NCI-H345 treated with DMSO at 0.1 percent for 48 hours (cell line): ENCODE data around the gene BSPRY.
"Not testable (repeated sequence)": the region's sequence is repeated elsewhere in the genome, so short reads cannot be mapped to it uniquely, and the experiment has no call there.

ENCODE experiments used
- DNase-seq: peaks from one replicate; lab custom pipeline; 2025; ENCODE audit not compliant: unreplicated experiment; lab: John Stamatoyannopoulos, UW

BSPRY gene

DNA sequence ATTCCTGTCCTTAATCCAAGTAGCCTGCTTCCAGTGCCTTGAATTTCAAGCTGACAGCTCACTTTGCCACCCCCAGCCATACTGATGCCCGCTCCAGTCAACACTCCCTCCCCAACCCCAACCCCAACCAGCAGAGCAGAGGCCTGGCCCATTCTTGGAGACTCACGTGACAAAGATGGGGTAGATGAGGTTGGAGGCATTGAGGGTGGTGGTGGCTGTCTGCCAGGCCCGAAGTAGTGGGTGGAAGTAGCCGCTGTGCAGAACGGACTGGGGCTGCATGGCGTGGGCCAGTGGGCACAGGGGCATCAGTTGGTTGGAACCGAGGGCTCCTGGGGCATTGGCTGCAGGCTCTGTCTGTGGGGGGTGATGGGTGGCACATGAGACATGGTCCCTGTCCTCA is 43.9 kb downstream of the BSPRY start:
- DNase-seq = no peak

DNA sequence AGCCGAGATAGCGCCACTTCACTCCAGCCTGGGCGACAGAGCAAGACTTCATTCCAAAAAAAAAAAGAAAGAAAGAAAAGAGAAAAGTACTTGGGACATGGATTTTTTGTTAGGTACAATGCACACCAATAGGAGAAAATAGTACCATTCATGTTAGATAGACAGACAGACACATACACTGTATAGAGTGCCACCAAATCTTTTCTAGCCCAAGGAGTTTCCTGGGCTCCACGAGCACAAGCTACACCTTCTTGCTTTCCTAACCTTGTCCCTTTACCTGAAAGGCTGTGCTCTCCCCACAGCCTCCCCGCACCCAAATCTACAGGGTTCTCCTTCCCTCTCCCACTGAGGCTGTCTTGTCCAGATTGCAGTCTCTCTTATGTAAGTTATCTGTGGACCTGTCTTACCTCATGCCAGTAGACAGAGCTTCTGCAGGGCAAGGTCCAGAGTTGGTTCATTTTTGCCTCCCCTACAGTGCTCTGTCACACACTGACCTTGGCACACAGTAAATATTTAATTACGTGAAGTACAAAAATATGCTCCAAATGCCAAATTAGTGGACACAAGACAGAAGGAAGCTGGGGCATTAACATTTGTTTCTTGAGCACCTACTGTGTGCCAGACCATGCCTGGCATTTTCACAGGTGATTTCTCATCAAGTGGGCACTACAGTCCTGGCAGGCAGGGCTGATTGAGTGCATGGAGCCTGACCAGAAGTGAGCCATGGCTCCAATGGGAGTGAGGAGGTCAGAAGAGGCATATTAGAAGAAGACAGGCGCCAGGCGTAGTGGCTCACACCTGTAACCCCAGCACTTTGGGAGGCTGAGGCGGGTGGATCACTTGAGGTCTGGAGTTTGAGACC is 45.9 kb downstream of the BSPRY start:
- no peak for DNase-seq

DNA sequence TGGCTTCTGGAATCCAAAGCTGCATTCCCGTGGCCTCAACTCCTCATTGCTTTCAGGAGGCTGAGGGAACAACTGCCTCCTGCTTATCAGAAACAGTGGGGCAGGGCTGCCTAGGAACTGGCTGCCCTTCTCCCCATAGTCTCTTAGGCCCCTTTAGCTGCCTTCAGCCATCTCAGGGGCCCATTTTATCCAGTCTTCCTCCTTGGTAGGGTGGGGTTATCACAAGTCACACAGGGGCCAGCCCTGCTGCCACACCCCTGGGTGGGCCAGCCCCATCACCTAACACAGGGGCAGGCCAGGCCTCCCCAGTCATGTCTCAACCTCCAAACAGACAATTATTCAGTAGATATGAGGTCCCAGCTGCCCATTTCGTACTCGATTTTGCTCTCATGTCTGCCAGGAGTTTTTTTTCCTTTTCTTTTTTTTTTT is 47.9 kb downstream of the BSPRY start:
- DNase-seq = no peak

DNA sequence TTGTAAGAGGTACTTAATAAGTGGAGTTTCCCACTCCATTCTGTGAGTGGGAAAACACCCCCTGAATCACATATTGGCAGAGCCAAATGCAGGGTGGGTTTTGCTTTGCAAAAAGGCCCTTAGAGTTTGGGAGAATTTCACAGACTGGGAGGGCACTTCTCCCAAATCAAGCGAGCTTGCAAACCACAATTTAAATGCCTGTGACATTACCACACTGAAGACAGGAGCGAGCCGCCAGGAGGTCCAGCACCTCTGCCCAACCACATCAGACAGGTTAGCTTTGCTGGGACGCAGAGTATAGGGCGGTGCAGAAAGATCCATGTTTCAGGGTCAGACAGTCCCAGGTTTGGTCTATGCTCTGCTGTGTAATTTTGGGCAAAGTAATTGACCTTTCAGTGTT is 49.5 kb downstream of the BSPRY start:
- no peak for DNase-seq

DNA sequence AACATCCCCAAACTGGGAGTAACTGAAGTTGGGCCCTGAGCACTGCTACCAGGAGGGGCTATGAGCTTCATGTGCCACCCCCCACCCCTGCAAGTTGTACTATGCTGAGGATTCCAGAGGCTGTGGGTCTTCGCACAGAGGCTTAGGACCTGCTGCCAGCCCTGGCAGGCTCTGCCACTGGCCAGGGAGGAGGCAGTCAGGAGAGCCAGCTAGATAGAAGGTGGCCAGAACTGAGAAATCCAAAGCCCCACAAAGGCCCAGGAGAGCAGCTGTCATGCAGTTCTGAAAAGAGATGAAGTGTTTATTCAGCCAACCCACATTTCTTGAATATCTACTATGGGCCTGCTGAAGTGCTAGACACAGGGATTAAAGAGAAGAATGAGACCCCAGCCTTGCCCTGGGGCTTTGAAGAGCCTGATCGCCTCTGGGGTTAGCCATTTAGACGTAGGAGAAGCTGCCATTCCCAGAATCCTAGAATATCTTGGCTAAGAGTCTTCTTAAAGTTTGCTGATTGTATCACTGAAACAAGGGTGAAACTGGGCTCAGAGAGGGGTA is 50.4 kb downstream of the BSPRY start:
- DNase-seq = no peak

DNA sequence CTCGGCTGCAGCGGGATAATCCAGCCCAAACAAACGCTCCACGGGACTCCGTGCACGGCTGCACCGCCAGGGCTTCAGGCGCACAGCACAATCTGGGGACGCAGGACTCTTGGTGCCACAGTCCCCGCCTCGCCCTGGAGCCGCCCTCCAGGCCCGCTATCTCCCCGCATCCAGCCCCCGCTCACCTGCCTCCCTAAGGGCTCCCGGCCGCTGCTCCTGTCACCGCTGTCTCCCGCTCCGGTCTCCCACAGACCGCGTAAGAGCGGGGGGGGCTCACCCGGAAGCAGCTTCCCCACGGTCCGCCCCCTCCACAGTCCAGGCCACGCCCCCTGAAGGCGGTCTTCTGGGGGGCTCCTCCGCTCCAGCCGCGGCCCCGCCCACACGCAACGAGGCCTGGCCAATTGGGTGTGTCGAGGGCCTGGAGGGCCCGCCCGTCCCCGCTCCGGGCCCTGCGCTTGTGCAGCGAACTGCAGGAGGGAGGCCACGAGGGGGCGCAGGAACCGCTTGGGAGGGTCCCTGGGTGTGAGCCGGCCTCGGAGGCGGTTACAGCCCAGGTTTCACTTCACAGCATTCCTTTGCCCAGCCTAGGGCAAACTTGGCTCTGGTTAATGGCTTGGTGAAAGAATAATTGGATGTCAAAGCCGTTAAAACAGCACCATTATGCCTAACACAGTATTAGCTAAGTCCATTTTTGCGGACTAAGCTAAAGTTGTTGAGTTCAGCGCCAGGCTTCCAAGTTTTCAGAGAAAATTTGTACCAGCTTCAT is 51.9 kb downstream of the BSPRY start, which contains the start of gene ALAD:
TSS of gene ALAD (minus strand) at position 258 of the 766 bp plus-strand sequence. CDS start 7,725 bp downstream, outside the sequence.
- DNase-seq = peak; percentile 92

DNA sequence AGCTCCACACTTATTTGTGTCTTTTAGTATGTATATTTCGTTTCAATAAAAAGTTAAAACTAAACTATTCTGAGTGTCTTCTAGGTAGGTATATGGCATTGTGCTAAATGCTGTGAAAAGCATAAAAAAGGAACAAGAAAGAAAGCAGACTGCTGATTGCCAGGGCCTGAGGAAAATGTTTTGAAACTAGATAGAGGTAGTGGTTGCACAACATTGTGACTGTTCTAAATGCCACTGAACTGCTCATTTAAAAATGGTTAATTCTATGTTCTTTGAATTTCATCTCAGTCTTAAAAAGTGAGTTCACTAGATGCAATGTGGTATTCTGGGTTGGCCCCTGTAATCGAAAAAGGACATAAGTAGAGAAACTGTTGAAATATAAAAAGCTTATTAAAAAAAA is 54.3 kb downstream of the BSPRY start:
- DNase-seq = no peak

DNA sequence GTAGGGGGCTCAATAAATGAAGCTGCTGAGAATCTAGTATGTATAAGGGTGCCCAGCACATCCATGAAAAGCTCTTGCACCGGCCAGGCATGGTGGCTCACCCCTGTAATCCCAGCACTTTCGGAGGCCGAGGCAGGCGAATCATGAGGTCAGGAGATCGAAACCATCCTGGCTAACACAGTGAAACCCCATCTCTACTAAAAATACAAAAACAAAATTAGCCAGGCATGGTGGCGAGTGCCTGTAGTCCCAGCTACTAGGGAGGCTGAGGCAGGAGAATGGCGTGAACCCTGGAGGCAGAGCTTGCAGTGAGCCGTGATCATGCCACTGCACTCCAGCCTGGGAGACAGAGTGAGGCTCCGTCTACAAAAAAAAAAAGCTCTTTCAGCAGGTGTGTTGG is 57.0 kb downstream of the BSPRY start:
- DNase-seq = not testable (repeated sequence)

DNA sequence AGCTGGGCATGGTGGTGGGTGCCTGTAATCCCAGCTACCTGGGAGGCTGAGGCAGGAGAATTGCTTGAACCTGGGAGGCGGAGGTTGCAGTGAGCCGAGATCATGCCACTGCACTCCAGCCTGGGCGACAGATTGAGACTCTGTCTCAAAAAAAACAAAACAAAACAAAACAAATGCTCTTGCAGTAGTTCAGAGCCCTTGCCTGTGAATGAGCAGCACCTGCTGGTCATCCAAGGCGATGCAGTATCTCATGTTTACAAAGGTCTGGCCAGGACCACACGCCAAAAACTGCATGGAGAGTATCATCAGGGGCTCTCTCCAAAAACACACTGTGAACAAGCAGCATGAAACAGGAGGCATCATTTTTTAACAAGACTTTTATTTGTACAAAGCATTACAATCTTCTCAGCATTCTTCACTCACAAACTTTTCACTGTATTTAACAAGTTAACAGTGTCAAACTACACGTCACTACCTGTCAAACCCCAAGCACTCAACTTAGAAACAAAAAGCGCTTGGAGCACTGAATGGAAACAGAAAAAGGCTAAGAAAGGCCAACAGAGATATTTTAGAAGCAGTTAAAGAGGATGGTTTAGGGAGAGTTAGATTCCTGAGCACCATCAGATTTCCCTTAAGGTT is 57.7 kb downstream of the BSPRY start:
- peak; percentile 15 for DNase-seq

DNA sequence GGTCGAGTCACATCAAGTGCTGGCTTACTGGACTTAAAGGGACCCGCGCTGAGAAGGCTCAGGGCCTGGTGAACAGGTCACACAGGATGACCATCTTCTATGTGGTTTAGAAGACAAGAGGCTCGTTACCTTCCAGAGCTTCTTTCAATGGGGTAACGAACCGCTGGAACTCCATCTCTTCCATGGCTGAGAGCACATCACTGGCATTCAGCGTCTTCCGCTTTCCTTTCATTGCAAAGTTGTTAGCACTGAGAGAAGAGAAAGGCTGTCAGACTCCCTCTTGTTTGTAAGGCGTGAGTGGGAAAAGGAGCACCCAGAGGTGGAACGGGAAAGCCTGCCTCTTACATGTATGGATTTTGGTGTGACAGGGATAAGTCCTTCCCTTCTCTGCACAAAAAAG is 60.1 kb downstream of the BSPRY start:
- DNase-seq = no peak

DNA sequence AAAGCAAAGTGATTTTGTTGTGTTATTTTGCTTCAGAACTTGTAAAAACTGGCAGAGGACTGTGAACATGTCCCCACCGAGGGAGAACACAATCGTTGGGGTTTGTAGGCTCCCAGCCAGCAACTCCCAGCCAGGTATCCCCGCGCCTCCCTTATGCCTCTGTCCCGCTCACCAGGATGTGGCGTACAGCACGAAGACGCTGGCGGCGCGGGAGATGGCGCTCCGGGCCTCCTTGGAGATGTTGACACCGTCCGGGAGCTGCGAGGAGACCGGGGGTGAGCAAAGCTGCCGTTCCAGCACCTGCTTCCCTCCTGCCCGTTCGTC is 60.5 kb downstream of the BSPRY start:
- DNase-seq = no peak

DNA sequence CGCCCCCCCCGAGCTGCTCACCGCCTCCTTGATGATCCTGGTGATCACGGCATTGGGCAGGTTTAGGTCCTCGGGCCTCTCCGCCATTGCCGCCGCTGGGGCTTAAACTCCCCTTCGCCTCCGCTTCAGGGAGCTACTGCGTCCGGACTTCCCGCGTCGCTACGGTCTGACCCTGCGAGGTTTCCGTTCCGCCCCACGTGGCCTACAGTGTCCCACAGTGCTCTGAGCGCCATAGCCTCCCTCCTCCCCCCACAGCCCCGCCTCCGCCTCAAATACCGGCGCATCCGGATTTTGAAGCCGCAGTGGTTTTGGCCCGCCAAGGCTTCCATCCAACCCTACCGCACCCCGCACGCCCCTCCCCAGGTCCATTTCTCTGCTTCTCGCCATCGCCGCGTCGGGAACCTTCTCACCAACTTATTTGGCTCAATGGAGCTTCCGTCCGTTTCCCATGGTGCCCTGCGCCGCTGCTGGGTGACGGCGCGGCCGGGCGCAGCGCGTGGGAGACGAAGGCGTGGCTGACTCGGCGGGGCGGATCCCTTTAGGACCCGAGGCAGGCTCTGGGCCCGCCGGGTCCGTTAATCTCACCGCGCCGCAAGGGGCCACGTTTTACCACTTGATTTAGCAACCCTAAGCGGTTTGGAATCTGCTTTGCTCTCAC is 61.0 kb downstream of the BSPRY start, which contains the start of the genes C9orf43 and POLE3:
TSS of gene C9orf43 (plus strand) at position 541 of the 658 bp plus-strand sequence. CDS start 2,747 bp downstream, outside the sequence.
TSS of gene POLE3 (minus strand) at position 469 of the 658 bp plus-strand sequence. CDS start at position 87, 382 bp downstream.
- peak; percentile 85 for DNase-seq

DNA sequence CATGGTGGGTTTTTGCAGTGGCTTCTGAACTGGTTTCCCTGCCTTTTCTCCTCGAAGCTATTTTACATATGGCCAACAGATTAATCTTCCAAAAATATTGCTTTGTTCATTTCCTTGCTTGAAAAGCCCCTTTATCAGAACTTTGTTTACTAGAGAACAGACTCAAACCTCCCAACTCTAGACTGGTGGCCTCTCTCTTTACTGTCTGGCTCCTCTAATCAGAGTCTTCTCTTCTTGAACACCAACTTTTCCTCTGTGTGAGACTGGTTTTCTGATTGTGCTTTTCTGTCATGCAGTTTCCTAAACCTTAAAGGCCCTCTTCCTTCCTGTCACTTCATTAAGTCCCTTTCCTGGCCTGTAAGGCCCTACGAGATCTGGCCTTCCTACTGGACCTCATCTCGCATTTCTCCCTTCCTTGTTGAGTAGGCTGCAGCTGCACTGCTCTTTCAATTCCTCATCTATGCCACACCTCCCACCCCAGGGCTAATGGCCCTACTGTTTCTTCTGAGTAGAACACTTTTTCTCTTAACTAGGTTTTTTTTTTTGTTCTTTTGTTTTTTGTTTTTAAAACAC is 66.9 kb downstream of the BSPRY start:
- DNase-seq = no peak

DNA sequence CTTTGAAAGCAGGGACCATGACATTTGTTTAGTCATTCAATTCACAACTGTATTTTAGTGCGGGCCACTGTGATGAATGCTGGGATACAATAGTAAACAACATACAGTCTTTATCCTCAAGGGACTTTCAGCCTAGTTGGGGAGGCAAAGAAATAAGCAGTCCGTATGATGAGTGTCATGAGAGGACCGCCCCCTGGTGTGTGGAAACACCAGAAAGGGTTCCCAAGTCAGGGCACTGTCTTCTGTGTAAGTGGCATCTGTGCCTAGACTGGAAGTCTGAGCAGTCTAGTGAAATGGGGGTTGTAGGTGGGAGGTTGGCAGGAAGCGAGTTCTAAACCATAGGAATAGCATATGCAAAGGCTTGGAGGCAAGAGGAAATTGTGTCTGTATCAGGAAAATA is 68.0 kb downstream of the BSPRY start:
- no peak for DNase-seq
